Measurements from ENCODE around the gene GMDS.

GMDS gene

DNA sequence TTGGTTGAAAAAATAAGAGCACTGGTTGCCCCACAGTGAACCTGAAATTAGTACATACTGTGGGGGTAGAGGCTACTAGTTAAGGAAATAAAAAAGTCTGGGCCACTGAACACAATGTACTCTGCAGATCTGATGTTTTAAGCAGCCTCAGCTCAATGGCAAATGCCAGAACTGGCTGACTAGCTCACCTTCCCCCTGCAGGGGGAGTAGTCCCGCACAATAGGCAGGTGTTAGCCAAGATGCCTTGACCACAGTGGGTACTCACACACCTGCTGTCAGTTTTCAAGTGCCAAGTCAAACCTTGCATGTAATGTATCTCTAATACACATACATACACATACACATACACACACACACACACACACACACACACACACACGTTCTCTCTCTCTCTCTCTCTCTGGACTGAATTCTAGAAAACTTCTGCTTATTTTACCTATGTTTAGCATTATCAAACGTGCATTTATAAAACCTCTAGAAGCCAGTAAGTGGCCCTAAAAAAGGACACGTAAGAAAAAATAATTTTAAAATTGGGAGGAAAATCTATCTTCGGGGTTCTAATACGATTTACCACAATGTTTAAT, 36.1 kb downstream of the GMDS start:
- peaks cover 18% of the 10 kb centered on the region for H3K27me3 ChIP-seq
- no peaks in the 10 kb centered on the region for H3K9me3 ChIP-seq
- no peak overlapping the region for H3K4me3 ChIP-seq (ENCODE audit: low read depth, low read length)
- no peaks in the 10 kb centered on the region for H3K36me3 ChIP-seq
- no peaks in the 10 kb centered on the region for H3K4me1 ChIP-seq
- DNase-seq: peak; percentile 52
- TF ChIP-seq, protein P1, sequence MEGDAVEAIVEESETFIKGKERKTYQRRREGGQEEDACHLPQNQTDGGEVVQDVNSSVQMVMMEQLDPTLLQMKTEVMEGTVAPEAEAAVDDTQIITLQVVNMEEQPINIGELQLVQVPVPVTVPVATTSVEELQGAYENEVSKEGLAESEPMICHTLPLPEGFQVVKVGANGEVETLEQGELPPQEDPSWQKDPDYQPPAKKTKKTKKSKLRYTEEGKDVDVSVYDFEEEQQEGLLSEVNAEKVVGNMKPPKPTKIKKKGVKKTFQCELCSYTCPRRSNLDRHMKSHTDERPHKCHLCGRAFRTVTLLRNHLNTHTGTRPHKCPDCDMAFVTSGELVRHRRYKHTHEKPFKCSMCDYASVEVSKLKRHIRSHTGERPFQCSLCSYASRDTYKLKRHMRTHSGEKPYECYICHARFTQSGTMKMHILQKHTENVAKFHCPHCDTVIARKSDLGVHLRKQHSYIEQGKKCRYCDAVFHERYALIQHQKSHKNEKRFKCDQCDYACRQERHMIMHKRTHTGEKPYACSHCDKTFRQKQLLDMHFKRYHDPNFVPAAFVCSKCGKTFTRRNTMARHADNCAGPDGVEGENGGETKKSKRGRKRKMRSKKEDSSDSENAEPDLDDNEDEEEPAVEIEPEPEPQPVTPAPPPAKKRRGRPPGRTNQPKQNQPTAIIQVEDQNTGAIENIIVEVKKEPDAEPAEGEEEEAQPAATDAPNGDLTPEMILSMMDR (IDR thresholded peaks at IDR 0.05; ENCODE audit: low read depth, low read length): peak; percentile 74

DNA sequence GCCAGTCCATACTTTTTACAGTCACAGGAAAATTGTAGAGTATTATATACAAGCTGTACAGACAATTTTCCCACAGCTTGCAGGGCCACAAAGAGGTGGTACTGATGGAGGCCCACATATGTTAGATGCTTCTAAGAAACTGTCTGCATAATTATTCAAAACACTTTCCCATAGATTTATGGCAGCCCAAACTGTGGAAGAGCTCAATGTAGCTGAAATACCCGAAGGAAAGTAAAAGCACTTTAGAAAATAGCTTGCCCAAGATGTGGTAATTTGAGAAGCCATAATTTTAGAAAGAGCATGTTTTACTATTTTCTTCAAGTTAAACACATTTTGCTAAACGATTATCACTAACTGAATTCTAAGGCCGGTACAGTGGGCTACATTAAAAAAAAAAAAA, 36.9 kb downstream of the GMDS start:
- DNase-seq: no peak
- H3K9me3 ChIP-seq: no peaks in the 10 kb centered on the region
- TF ChIP-seq, protein P1 (IDR thresholded peaks at IDR 0.05; ENCODE audit: low read depth, low read length): no peak
- no peaks in the 10 kb centered on the region for H3K4me1 ChIP-seq
- H3K36me3 ChIP-seq: no peaks in the 10 kb centered on the region
- no peak overlapping the region for H3K4me3 ChIP-seq (ENCODE audit: low read depth, low read length)
- H3K27me3 ChIP-seq: peaks cover 14% of the 10 kb centered on the region

DNA sequence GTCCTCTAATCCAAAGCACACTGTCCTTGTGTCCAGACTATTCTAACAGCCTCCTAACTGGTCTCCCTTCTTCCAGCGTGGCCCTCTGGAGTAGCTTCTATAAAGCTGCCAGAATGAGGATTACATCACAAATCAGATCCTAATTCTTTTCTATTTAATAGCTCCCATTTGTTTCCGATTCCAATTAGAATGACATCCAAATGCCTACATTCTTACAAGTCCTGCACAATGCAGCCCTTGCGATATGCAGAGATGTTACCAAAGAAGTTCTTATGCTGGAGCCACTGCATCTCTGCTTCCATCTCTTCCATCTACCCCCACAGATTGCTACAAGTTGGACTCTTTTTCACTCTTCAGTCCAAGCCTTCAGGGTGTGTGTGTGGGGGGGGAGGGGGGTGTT, 40.0 kb downstream of the GMDS start:
- no peaks in the 10 kb centered on the region; the same call in 1 of the 2 replicates for H3K27me3 ChIP-seq
- H3K4me3 ChIP-seq (ENCODE audit: low read depth, low read length): no peak overlapping the region
- DNase-seq: no peak
- no peaks in the 10 kb centered on the region for H3K9me3 ChIP-seq
- H3K4me1 ChIP-seq: no peaks in the 10 kb centered on the region
- TF ChIP-seq, protein P1 (IDR thresholded peaks at IDR 0.05; ENCODE audit: low read depth, low read length): no peak
- no peaks in the 10 kb centered on the region for H3K36me3 ChIP-seq

DNA sequence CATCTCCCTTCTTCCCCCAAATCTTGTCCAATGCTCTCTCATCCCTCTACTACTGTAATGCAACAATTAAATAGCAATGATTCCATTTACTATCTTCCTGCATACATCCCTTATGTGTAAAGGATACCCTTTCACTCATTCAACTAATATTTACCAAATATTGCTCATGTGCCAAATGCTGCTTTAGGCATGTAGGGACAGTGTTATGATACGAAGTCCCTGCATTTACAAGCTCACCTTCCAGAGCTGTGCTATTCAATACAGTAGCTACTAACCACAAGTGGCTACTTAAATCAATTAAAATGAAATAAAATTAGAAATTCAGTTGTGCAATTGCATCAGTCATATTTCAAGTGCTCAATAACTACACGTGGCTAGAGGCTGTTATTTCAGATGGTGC, 41.1 kb downstream of the GMDS start:
- Histone ChIP-seq H3K4me1 (no peaks in the 10 kb centered on the region), H3K27me3 (peaks cover 4% of the 10 kb centered on the region), H3K4me3 (ENCODE audit: low read depth, low read length) (no peak overlapping the region), H3K9me3 (no peaks in the 10 kb centered on the region), H3K36me3 (no peaks in the 10 kb centered on the region)
- no peak for DNase-seq
- TF ChIP-seq, protein P1 (IDR thresholded peaks at IDR 0.05; ENCODE audit: low read depth, low read length): no peak

DNA sequence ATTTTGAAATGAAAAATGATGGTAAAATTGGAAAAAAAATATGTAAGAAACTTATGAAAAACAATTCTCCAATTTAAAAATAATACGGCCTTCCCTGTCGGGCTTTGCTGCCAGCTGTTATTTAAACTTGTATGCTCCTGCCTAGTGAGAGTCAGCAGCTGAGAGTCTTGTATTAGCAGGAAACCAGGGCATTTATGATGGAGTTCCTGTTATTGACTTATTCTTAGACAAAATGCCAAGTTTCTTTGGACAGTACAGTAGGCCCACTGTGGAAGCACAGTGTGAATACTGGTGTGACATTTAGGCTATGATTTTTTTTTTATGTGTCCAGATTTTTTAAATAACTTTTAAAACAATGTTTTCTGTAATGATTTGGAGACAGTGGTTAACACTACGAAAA, 42.1 kb downstream of the GMDS start:
- Histone ChIP-seq H3K4me3 (ENCODE audit: low read depth, low read length) (no peak overlapping the region), H3K9me3 (no peaks in the 10 kb centered on the region), H3K4me1 (no peaks in the 10 kb centered on the region), H3K27me3 (peaks cover 9% of the 10 kb centered on the region), H3K36me3 (no peaks in the 10 kb centered on the region)
- no peak for DNase-seq
- TF ChIP-seq, protein P1 (IDR thresholded peaks at IDR 0.05; ENCODE audit: low read depth, low read length): no peak

DNA sequence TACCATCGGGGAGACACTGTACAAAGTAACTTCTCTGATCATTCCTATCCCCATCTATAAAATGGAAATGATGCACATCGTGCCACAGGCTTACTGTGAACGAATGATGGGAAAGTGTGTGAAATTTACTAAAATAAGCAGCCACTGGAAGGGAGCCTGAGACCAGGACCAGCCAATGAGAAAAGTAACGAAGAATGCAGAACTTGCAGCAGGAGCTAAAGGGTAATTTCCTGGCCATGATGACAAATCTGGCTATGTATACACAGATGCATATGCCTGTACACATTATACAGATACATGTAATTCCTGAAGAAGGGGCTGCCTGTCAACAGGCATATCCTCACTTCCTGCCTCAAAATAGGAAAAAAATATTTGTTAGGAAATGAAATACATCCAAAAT, 47.4 kb downstream of the GMDS start:
- peaks cover 3% of the 10 kb centered on the region; the same call in 1 of the 2 replicates for H3K4me1 ChIP-seq
- H3K9me3 ChIP-seq: no peaks in the 10 kb centered on the region
- H3K27me3 ChIP-seq: peaks cover 9% of the 10 kb centered on the region
- H3K4me3 ChIP-seq (ENCODE audit: low read depth, low read length): no peak overlapping the region
- TF ChIP-seq, protein P1 (IDR thresholded peaks at IDR 0.05; ENCODE audit: low read depth, low read length): no peak
- no peaks in the 10 kb centered on the region for H3K36me3 ChIP-seq
- DNase-seq: no peak
